ENCODE measurements around the gene ELMO1. TPM values are rescaled to one million over a fixed set of nuclear protein-coding genes. Genes with fewer than 3 reads are reported as not detected.

Gene ELMO1
- total and polyA plus RNA-seq, 10 donors: 26.0 to 494 (median 201) TPM

DNA sequence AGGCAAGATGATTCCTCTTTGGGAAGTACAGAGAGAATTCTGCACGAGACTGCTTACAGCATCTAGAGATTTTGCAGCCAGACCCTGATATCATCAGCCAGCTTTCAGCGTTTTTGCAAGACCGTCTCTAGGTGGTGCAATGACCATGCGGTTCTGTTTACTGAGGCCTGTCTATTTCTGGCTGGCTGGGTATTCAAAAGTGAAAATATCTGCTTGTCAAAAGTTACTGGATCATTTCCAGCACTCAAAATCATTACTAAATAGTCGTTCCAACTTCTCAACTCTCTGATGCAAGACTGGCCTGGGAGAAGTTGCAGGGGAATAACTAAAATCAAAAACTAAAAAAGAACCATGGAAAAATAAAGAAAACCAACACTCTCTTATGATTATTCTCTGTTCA lies 240.1 kb downstream of the ELMO1 start:
- H3K27me3 ChIP-seq (replicated peaks in 1 of 7): no peaks in the 10 kb centered on the region
- peaks cover 0 to 95% (median 42%) of the 10 kb centered on the region in 6 donors for H3K36me3 ChIP-seq
- TF ChIP-seq POLR2A (IDR thresholded peaks at IDR 0.05): no peak
- TF ChIP-seq, protein P1, sequence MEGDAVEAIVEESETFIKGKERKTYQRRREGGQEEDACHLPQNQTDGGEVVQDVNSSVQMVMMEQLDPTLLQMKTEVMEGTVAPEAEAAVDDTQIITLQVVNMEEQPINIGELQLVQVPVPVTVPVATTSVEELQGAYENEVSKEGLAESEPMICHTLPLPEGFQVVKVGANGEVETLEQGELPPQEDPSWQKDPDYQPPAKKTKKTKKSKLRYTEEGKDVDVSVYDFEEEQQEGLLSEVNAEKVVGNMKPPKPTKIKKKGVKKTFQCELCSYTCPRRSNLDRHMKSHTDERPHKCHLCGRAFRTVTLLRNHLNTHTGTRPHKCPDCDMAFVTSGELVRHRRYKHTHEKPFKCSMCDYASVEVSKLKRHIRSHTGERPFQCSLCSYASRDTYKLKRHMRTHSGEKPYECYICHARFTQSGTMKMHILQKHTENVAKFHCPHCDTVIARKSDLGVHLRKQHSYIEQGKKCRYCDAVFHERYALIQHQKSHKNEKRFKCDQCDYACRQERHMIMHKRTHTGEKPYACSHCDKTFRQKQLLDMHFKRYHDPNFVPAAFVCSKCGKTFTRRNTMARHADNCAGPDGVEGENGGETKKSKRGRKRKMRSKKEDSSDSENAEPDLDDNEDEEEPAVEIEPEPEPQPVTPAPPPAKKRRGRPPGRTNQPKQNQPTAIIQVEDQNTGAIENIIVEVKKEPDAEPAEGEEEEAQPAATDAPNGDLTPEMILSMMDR (IDR thresholded peaks at IDR 0.05 in 8 of 11, conservative IDR thresholded peaks at IDR 0.05 in 3 of 11): peak in 5 of 11 experiments; percentile 43 to 68 (median 50)
- TF ChIP-seq POLR2AphosphoS5 (IDR thresholded peaks at IDR 0.05): peak in 1 of 3 donors; percentile 32
- H3K4me3 ChIP-seq: no peak overlapping the region
- no peak for DNase-seq
- H3K9me3 ChIP-seq: no peaks in the 10 kb centered on the region
- H3K27ac ChIP-seq: peak overlapping the region in 7 of 8 donors; percentile 2 to 67 (median 56)
- H3K4me1 ChIP-seq: peaks cover 6 to 50% (median 31%) of the 10 kb centered on the region in 6 donors
- intact Hi-C loops (cut with DNase I; ENCODE audit: low total_unique reads): loop anchor here (2.0 kb wide), 1 partner anchor 624 kb away; no protein-coding TSS in a partner anchor
- 6 to 18% (median 12%) methylated on average over 5 of the region's 5 CpGs for WGBS, 5 donors

DNA sequence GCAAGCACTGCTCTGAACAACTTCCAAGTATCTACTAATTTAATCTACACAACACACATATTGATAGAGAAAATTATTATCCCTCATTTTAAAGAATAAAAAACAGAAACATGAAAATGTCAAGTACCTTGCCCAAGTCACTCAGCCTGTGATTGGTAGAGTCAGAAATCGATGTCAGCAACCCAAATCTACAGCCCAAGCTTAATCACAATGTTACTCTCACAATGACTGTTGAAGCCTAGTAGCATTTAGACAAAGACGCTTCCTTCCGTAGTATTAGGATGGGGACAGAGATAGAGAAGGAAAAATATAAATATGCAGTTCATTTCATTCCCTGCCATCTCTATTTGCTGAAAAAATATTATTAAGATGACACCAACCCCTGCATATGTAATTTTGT lies 242.5 kb downstream of the ELMO1 start:
- 82 to 92% (median 85%) methylated on average over 3 of the region's 3 CpGs for WGBS, 5 donors
- intact Hi-C loops (cut with DNase I; ENCODE audit: low total_unique reads): no loop called here
- Histone ChIP-seq H3K27me3 (replicated peaks in 1 of 7) (no peaks in the 10 kb centered on the region), H3K36me3 (peaks cover 0 to 90% (median 32%) of the 10 kb centered on the region in 6 donors), H3K4me3 (no peak overlapping the region), H3K4me1 (peaks cover 14 to 42% (median 29%) of the 10 kb centered on the region in 6 donors), H3K27ac (peak overlapping the region in 2 of 8 donors; percentile 0 to 9), H3K9me3 (no peaks in the 10 kb centered on the region)
- no peak for DNase-seq
- TF ChIP-seq POLR2A (IDR thresholded peaks at IDR 0.05) (no peak), POLR2AphosphoS5 (IDR thresholded peaks at IDR 0.05) (no peak)
- TF ChIP-seq, protein P1 (IDR thresholded peaks at IDR 0.05 in 8 of 11, conservative IDR thresholded peaks at IDR 0.05 in 3 of 11): no peak

DNA sequence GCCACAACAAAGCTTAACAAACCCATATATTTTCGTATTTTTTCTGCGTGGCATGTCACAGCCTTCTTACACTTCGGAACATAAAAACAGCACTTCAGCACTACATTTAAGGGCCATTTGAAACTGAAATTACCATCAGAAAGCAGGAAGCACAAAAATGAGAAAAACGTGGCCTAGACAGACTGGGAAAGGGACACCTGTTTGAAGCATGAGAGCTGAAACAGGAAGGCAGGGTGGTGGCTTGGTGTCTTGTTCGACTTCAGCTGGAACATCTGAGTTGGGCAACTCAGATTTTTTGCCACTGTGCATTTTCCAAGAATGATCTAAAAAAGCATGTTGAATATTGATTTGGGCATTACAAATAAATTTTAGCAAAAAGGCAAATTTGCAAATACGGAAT lies 243.2 kb downstream of the ELMO1 start:
- DNase-seq: no peak
- H3K9me3 ChIP-seq: no peaks in the 10 kb centered on the region
- peaks cover 14 to 42% (median 34%) of the 10 kb centered on the region in 6 donors for H3K4me1 ChIP-seq
- no peaks in the 10 kb centered on the region for H3K27me3 ChIP-seq (replicated peaks in 1 of 7)
- TF ChIP-seq, protein P1 (IDR thresholded peaks at IDR 0.05 in 8 of 11, conservative IDR thresholded peaks at IDR 0.05 in 3 of 11): no peak
- TF ChIP-seq POLR2A (IDR thresholded peaks at IDR 0.05) (no peak), POLR2AphosphoS5 (IDR thresholded peaks at IDR 0.05) (no peak)
- no peak overlapping the region for H3K4me3 ChIP-seq
- H3K27ac ChIP-seq: peak overlapping the region in 3 of 8 donors; percentile 0 to 42 (median 22)
- intact Hi-C loops (cut with DNase I; ENCODE audit: low total_unique reads): no loop called here
- H3K36me3 ChIP-seq: peaks cover 0 to 86% (median 29%) of the 10 kb centered on the region in 6 donors
- WGBS, 5 donors: 56 to 77% (median 71%) methylated on average over 6 of the region's 6 CpGs

DNA sequence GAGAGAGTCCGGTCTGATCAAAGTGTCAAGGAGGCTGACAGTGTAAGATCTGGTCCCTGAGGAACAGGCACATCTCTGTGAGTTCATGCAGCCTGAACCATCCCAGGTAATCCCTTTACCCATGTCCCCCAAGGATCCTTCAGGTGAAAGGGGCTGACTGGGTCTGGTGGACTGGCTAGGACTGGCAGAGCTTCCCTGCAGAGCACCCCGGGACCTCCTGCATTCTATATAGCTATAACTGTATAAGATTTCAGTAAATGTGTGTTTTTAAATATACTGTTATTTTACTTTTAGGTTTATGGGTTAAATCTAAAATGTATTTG lies 246.8 kb downstream of the ELMO1 start:
- H3K27ac ChIP-seq: peak overlapping the region in 5 of 8 donors; percentile 53 to 71 (median 69)
- intact Hi-C loops (cut with DNase I; ENCODE audit: low total_unique reads): no loop called here
- 62 to 83% (median 66%) methylated on average over 2 of the region's 2 CpGs for WGBS, 5 donors

More for the DNA sequence above, 246.8 kb downstream of the ELMO1 start:
- H3K36me3 ChIP-seq: peaks cover 0 to 88% (median 29%) of the 10 kb centered on the region in 6 donors
- TF ChIP-seq POLR2AphosphoS5 (IDR thresholded peaks at IDR 0.05): peak in 1 of 3 donors; percentile 1
- TF ChIP-seq, protein P1 (IDR thresholded peaks at IDR 0.05 in 8 of 11, conservative IDR thresholded peaks at IDR 0.05 in 3 of 11): peak in 4 of 11 experiments; percentile 3 to 32 (median 30)
- TF ChIP-seq POLR2A (IDR thresholded peaks at IDR 0.05): no peak
- H3K27me3 ChIP-seq (replicated peaks in 1 of 7): no peaks in the 10 kb centered on the region
- H3K4me3 ChIP-seq: no peak overlapping the region
- H3K4me1 ChIP-seq: peaks cover 11 to 56% (median 30%) of the 10 kb centered on the region in 6 donors
- DNase-seq: no peak
- H3K9me3 ChIP-seq: no peaks in the 10 kb centered on the region

Data from spleen (tissue), 11 donors.